HL-60 (cell line): Measurements from ENCODE around the gene CCR5AS.
A peak's percentile ranks its signal among the peaks of the same experiment; 100 is the strongest.
"Not testable (repeated sequence)": the region's sequence is repeated elsewhere in the genome, so short reads cannot be mapped to it uniquely, and the experiment has no call there.

ENCODE experiments used
- DNase-seq, 2 experiments: peaks; one replicate each; pipeline ENCODE4 v3.0.0-alpha.2; 2010 to 2020; ENCODE audit warnings: low read depth in 1 of 2, low spot score in 1 of 2
- H3K27ac ChIP-seq: fragments of 250-450 bp; sonication (Bioruptor Pico); replicated peaks from 2 replicates; pipeline ENCODE4 v1.5.1; 2020; ENCODE audit warnings: mild to moderate bottlenecking, moderate library complexity
- H3K27me3 ChIP-seq: fragments of 250-450 bp; sonication (Bioruptor Pico); 2 replicates; pipeline ENCODE4 v1.5.1; 2021; ENCODE audit warnings: mild to moderate bottlenecking, moderate library complexity; ENCODE audit not compliant: insufficient read depth, poor library complexity, severe bottlenecking
- H3K4me3 ChIP-seq: replicated peaks from 2 replicates; pipeline ENCODE4 v1.5.1; 2011; ENCODE audit warnings: mild to moderate bottlenecking, control low read depth, low read length; ENCODE audit not compliant: insufficient read depth
- GABPA ChIP-seq: IDR thresholded peaks from 2 replicates; pipeline ENCODE4 v1.6.1; 2012; ENCODE audit warnings: low read depth
- POLR2AphosphoS5 ChIP-seq: IDR thresholded peaks from 2 replicates; pipeline ENCODE4 v1.6.1; 2012; ENCODE audit warnings: low read depth
- REST ChIP-seq: IDR thresholded peaks from 2 replicates; pipeline ENCODE4 v1.6.1; 2012; ENCODE audit warnings: low read depth; ENCODE audit not compliant: insufficient replicate concordance
- SPI1 ChIP-seq: IDR thresholded peaks from 2 replicates; pipeline ENCODE4 v1.6.1; 2012; ENCODE audit warnings: low read depth, mild to moderate bottlenecking, borderline replicate concordance
- TF ChIP-seq, protein P1 (sequence below): IDR thresholded peaks from one replicate; pipeline ENCODE4 v1.5.1; 2011; ENCODE audit warnings: low read length, control low read depth, inconsistent platforms; ENCODE audit not compliant: insufficient read depth

The CCR5AS gene

DNA sequence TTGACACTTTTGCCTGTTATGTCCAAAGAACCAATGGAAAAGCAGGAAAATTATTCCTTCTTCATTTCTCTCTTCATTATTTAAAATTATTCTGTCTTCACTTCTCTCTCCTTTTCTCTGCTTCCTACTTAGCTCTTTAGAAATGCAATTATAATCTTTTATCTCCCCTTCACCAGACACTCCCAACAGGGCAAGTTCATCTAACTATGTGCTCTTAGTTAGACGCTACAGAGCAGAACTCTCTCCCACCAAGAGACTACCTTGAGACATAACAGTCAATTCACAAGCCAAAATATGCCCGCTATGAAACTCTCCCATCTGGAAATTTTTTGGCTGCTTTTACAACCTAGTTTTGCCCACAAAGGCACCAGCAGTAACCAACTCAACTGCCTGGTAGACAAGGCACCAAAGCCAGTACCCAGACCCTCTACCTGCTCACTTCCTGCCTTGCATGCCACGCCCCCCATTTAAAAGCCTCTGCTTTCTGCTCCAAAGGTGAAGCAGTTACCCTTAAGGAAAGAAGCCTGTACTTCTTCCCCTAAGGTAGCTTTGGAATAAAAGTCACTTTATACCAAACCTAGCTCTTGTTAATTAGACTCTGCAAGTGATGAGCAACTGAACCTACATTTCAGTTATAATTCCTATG is 28.3 kb upstream of the CCR5AS start:
- no peak for TF ChIP-seq GABPA
- TF ChIP-seq SPI1: no peak
- TF ChIP-seq, protein P1, sequence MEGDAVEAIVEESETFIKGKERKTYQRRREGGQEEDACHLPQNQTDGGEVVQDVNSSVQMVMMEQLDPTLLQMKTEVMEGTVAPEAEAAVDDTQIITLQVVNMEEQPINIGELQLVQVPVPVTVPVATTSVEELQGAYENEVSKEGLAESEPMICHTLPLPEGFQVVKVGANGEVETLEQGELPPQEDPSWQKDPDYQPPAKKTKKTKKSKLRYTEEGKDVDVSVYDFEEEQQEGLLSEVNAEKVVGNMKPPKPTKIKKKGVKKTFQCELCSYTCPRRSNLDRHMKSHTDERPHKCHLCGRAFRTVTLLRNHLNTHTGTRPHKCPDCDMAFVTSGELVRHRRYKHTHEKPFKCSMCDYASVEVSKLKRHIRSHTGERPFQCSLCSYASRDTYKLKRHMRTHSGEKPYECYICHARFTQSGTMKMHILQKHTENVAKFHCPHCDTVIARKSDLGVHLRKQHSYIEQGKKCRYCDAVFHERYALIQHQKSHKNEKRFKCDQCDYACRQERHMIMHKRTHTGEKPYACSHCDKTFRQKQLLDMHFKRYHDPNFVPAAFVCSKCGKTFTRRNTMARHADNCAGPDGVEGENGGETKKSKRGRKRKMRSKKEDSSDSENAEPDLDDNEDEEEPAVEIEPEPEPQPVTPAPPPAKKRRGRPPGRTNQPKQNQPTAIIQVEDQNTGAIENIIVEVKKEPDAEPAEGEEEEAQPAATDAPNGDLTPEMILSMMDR: no peak
- TF ChIP-seq POLR2AphosphoS5: no peak
- TF ChIP-seq REST: no peak
- Histone ChIP-seq H3K27me3 (no peaks in the 10 kb centered on the region), H3K27ac (no peak overlapping the region), H3K4me3 (no peak overlapping the region)
- no peak for DNase-seq

DNA sequence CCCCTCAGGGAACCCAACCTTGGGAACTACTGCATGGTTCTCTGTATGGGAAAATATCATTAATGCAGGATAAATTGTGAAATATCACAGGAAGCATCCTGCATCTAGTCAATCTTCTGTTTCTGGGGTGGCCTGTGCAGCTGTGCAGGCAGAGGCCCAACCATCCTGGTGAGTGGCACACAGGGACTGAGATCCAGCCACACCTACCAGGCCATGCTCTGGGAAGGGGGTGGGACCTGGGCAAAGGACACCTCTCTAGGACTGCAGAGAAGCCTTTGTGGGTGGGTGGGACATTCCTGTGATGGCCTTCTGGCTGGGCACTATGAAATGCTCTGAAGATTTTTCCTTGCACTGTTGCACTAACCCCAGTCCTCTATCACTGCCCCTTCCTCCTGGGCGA is 27.0 kb upstream of the CCR5AS start:
- no peak for TF ChIP-seq GABPA
- TF ChIP-seq, protein P1: no peak
- TF ChIP-seq POLR2AphosphoS5: no peak
- no peak for TF ChIP-seq SPI1
- TF ChIP-seq REST: no peak
- Histone ChIP-seq H3K27me3 (no peaks in the 10 kb centered on the region), H3K4me3 (no peak overlapping the region), H3K27ac (no peak overlapping the region)
- DNase-seq: no peak

DNA sequence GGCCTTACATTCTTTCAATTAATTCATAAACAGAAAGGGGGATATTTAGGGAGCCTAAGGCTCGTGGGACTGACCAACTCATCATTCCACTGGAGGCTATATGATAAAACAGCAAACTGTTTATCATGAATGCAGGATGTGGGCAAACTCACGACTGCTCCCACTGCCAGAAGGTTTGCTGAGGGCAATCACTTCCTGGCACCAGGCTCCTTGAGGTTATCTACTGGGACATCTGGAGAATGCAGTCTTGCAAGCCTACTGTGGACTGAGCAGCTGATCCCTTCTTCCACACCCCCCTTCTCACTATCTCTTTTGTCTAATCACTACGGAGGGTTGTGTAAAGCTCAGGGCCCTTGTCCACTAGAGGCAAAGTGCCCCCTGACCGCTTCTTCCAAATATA is 26.3 kb upstream of the CCR5AS start:
- not testable (repeated sequence) for H3K27me3 ChIP-seq, H3K27ac ChIP-seq, H3K4me3 ChIP-seq, DNase-seq
- peak; percentile 48; the same call in 1 of the 2 replicates for TF ChIP-seq POLR2AphosphoS5

GRCh38 chr3:46431905-46432304 is 25.0 kb upstream of the CCR5AS start:
- not testable (repeated sequence) for H3K4me3 ChIP-seq, H3K27ac ChIP-seq, DNase-seq, H3K27me3 ChIP-seq

- H3K27ac ChIP-seq, H3K27me3 ChIP-seq, H3K4me3 ChIP-seq, DNase-seq: not testable (repeated sequence)
Measured at GRCh38 chr3:46430879-46431278, 24.0 kb upstream of the CCR5AS start.
